ENCODE results near the gene LMO1.

- TF ChIP-seq, protein P1, sequence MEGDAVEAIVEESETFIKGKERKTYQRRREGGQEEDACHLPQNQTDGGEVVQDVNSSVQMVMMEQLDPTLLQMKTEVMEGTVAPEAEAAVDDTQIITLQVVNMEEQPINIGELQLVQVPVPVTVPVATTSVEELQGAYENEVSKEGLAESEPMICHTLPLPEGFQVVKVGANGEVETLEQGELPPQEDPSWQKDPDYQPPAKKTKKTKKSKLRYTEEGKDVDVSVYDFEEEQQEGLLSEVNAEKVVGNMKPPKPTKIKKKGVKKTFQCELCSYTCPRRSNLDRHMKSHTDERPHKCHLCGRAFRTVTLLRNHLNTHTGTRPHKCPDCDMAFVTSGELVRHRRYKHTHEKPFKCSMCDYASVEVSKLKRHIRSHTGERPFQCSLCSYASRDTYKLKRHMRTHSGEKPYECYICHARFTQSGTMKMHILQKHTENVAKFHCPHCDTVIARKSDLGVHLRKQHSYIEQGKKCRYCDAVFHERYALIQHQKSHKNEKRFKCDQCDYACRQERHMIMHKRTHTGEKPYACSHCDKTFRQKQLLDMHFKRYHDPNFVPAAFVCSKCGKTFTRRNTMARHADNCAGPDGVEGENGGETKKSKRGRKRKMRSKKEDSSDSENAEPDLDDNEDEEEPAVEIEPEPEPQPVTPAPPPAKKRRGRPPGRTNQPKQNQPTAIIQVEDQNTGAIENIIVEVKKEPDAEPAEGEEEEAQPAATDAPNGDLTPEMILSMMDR (IDR thresholded peaks at IDR 0.05): no peak
- no peak for TF ChIP-seq POLR2A (IDR thresholded peaks at IDR 0.05)
Measured at GRCh38 chr11:8229299-8230177, 34.1 kb downstream of the LMO1 start.
